ENCODE data around the gene TAPBP. TPM values are rescaled to one million over a fixed set of nuclear protein-coding genes. Genes with fewer than 3 reads are reported as not detected.

TAPBP gene
- total RNA-seq, 2 donors from 2014 or later = 7.0 to 11.1 TPM

GRCh38 chr6:33305052-33305451 is 8.8 kb downstream of the TAPBP start:
- DNase-seq = no peak
- Mint-ChIP-seq H3K27me3 (ENCODE audit: insufficient read depth) (no peaks in the 10 kb centered on the region), H3K36me3 (ENCODE audit: low read depth) (peaks cover 2% of the 10 kb centered on the region), H3K27ac (no peak overlapping the region), H3K4me1 (peaks cover under 1% of the 10 kb centered on the region), H3K4me3 (no peak overlapping the region), H3K9me3 (no peaks in the 10 kb centered on the region)
- Histone ChIP-seq H3K36me3 (ENCODE audit: control insufficient read depth, insufficient read depth, low read length) (no peaks in the 10 kb centered on the region), H3K4me1 (ENCODE audit: control insufficient read depth, insufficient read depth, low read length) (no peaks in the 10 kb centered on the region), H3K27me3 (ENCODE audit: control insufficient read depth, insufficient read depth, low read length, poor library complexity, severe bottlenecking) (no peaks in the 10 kb centered on the region), H3K9me3 (ENCODE audit: control insufficient read depth, low read length) (no peaks in the 10 kb centered on the region), H3K9ac (ENCODE audit: extremely low read depth, low read length, poor library complexity, severe bottlenecking) (no peak overlapping the region), H3K4me3 (ENCODE audit: low read length) (no peak overlapping the region), H3K27ac (ENCODE audit: low read depth, low read length) (no peak overlapping the region)
- 93 to 97% methylated on average over 5 to 8 of the region's 8 CpGs for WGBS, 2 experiments (ENCODE audit: insufficient coverage in 1 of 2, insufficient read length in 1 of 2)
- no peak for TF ChIP-seq CTCF (conservative IDR thresholded peaks at IDR 0.05)

- Mint-ChIP-seq H3K27ac (no peak overlapping the region), H3K36me3 (ENCODE audit: low read depth) (peaks cover 2% of the 10 kb centered on the region)
These were observed 9.7 kb downstream of the TAPBP start for GRCh38 chr6:33304216-33304615.

GRCh38 chr6:33301877-33302276 is 12.0 kb downstream of the TAPBP start:
- Histone ChIP-seq H3K4me1 (ENCODE audit: control insufficient read depth, insufficient read depth, low read length) (no peaks in the 10 kb centered on the region), H3K4me3 (ENCODE audit: low read length) (no peak overlapping the region), H3K9ac (ENCODE audit: extremely low read depth, low read length, poor library complexity, severe bottlenecking) (no peak overlapping the region), H3K36me3 (ENCODE audit: control insufficient read depth, insufficient read depth, low read length) (no peaks in the 10 kb centered on the region), H3K27me3 (ENCODE audit: control insufficient read depth, insufficient read depth, low read length, poor library complexity, severe bottlenecking) (no peaks in the 10 kb centered on the region), H3K27ac (ENCODE audit: low read depth, low read length) (no peak overlapping the region), H3K9me3 (ENCODE audit: control insufficient read depth, low read length) (no peaks in the 10 kb centered on the region)
- peaks cover 5% of the 10 kb centered on the region for H3K4me1 Mint-ChIP-seq
- no peak overlapping the region for H3K27ac Mint-ChIP-seq
- no peak overlapping the region for H3K4me3 Mint-ChIP-seq
- TF ChIP-seq CTCF (conservative IDR thresholded peaks at IDR 0.05) = no peak
- no peak for DNase-seq
- no peaks in the 10 kb centered on the region for H3K9me3 Mint-ChIP-seq
- no peaks in the 10 kb centered on the region for H3K27me3 Mint-ChIP-seq (ENCODE audit: insufficient read depth)
- WGBS, 2 experiments (ENCODE audit: insufficient coverage in 1 of 2, insufficient read length in 1 of 2) = 98 to 100% methylated on average over 1 to 2 of the region's 3 CpGs
- H3K36me3 Mint-ChIP-seq (ENCODE audit: low read depth) = peaks cover 2% of the 10 kb centered on the region

More at GRCh38 chr6:33304216-33304615, 9.7 kb downstream of the TAPBP start:
- no peaks in the 10 kb centered on the region for H3K27me3 Mint-ChIP-seq (ENCODE audit: insufficient read depth)
- H3K27me3 ChIP-seq (ENCODE audit: control insufficient read depth, insufficient read depth, low read length, poor library complexity, severe bottlenecking) = no peaks in the 10 kb centered on the region
- no peak overlapping the region for H3K27ac ChIP-seq (ENCODE audit: low read depth, low read length)
- 90 to 95% methylated on average over 10 to 16 of the region's 16 CpGs for WGBS, 2 experiments (ENCODE audit: insufficient coverage in 1 of 2, insufficient read length in 1 of 2)
- no peaks in the 10 kb centered on the region for H3K4me1 ChIP-seq (ENCODE audit: control insufficient read depth, insufficient read depth, low read length)
- no peak overlapping the region for H3K4me3 Mint-ChIP-seq
- no peaks in the 10 kb centered on the region for H3K36me3 ChIP-seq (ENCODE audit: control insufficient read depth, insufficient read depth, low read length)
- H3K9me3 ChIP-seq (ENCODE audit: control insufficient read depth, low read length) = no peaks in the 10 kb centered on the region
- no peak for TF ChIP-seq CTCF (conservative IDR thresholded peaks at IDR 0.05)
- H3K9me3 Mint-ChIP-seq = no peaks in the 10 kb centered on the region
- no peak overlapping the region for H3K4me3 ChIP-seq (ENCODE audit: low read length)
- no peak overlapping the region for H3K9ac ChIP-seq (ENCODE audit: extremely low read depth, low read length, poor library complexity, severe bottlenecking)
- DNase-seq = no peak
- H3K4me1 Mint-ChIP-seq = peaks cover 4% of the 10 kb centered on the region

All from endodermal cell (in vitro differentiated cells).